ENCODE measurements around the gene RBM4. TPM values are rescaled to one million over a fixed set of nuclear protein-coding genes. Genes with fewer than 3 reads are reported as not detected.

Gene RBM4
- total and polyA plus RNA-seq, 9 of the 15 experiments (the other 6 are each of a cell fraction or from before 2014, with no cell fraction given), result 81.6 to 233 (median 122) TPM

GRCh38 chr11:66677599-66678375 lies 39.3 kb downstream of the RBM4 start, which contains the start of gene RBM4B (continued):
- TF ChIP-seq AFF4 (CRISPR knock-in tag; IDR thresholded peaks at IDR 0.05) (0 out of 2 replicates have a peak, but pooled peaks have one; percentile 47), NFATC3 (IDR thresholded peaks at IDR 0.05) (0 out of 2 replicates have a peak, but pooled peaks have one; percentile 53), POLR2B (IDR thresholded peaks at IDR 0.05; ENCODE audit: low read depth, partially characterized antibody) (peak; percentile 84), MLX (CRISPR knock-in tag; conservative IDR thresholded peaks at IDR 0.05) (no peak), SMARCA4 (IDR thresholded peaks at IDR 0.05) (no peak), ZNF717 (CRISPR knock-in tag; IDR thresholded peaks at IDR 0.05) (no peak), EP300 (IDR thresholded peaks at IDR 0.05; ENCODE audit: low read length) (no peak), EGR1 (conservative IDR thresholded peaks at IDR 0.05) (peak; percentile 63), CC2D1A (IDR thresholded peaks at IDR 0.05) (no peak), ZNF76 (CRISPR knock-in tag; IDR thresholded peaks at IDR 0.05; ENCODE audit: borderline replicate concordance) (no peak), NR2C2 (CRISPR knock-in tag; IDR thresholded peaks at IDR 0.05) (no peak), NR2C2 (tag; IDR thresholded peaks at IDR 0.05) (peak; percentile 78), HMGN3 (IDR thresholded peaks at IDR 0.05; ENCODE audit: borderline replicate concordance, extremely low read depth, insufficient read length, low read depth, low read length) (peak; percentile 89), NFYB (IDR thresholded peaks at IDR 0.05; ENCODE audit: extremely low read depth, insufficient read length) (no peak), NR1H2 (CRISPR knock-in tag; IDR thresholded peaks at IDR 0.05) (no peak), GTF2F1 (IDR thresholded peaks at IDR 0.05; ENCODE audit: low read depth, low read length) (peak; percentile 39; the same call in 1 of the 2 replicates), GMEB1 (CRISPR knock-in tag; IDR thresholded peaks at IDR 0.05) (peak; percentile 67), ZNF431 (CRISPR knock-in tag; IDR thresholded peaks at IDR 0.05) (no peak), SAFB (IDR thresholded peaks at IDR 0.05; ENCODE audit: borderline replicate concordance, low read depth, low read length) (peak; percentile 98), KLF6 (CRISPR knock-in tag; IDR thresholded peaks at IDR 0.05; ENCODE audit: borderline replicate concordance) (0 out of 2 replicates have a peak, but pooled peaks have one; percentile 42), PCBP1 (IDR thresholded peaks at IDR 0.05; ENCODE audit: low read depth, low read length, poor library complexity, severe bottlenecking) (peak; percentile 84), ATF7 (IDR thresholded peaks at IDR 0.05) (peak; percentile 52; the same call in 1 of the 2 replicates)
